ENCODE data around the gene PCDH9. TPM values are rescaled to one million over a fixed set of nuclear protein-coding genes. Genes with fewer than 3 reads are reported as not detected.

The PCDH9 gene
- total RNA-seq, 1 donor from 2014 or later = 33.8 TPM

DNA sequence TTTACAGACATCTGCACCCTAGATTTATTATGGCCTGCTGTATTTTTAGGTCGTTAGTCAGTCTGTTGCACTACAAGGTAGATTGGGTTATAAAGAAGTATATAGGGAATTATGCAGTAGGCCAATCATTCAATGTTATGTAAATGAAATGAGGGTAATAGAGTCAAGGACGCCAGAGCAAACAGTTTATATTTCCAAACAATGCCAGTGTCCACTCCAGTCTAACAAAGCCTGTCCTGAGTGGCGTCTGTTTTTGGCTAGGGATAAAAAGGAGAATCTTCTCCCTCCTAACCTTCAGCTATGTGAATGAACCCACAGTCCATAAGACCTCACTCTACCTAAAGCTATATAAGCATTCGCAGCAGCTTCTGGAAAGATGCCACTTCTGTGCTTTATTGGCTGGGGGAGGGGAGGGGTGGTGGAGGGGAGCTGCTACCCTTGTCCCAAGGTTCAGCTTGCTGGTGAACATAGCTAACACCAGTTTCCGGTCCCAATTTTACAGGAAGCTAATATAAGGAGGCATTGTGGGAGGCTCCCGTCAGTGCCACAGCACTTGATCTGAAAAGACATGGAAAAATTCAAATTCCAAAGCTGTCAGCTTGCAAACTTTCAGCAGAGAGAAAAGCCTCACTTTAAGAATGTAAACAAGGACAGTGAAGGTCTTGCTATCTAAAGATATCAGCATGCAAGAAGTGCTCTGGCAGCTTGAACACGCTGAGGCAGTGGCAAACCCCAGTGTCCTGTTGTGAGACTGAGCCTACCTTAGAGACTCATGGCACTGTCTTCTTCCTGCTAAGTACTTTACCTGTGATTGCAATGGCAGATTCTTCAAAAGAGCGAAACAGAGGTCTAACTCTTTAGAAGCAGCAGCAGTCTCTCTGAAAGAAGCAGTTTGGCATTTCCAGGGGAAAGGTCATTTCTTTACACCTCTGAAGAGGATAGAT is 369.9 kb downstream of the PCDH9 start:
- TF ChIP-seq, protein P1, sequence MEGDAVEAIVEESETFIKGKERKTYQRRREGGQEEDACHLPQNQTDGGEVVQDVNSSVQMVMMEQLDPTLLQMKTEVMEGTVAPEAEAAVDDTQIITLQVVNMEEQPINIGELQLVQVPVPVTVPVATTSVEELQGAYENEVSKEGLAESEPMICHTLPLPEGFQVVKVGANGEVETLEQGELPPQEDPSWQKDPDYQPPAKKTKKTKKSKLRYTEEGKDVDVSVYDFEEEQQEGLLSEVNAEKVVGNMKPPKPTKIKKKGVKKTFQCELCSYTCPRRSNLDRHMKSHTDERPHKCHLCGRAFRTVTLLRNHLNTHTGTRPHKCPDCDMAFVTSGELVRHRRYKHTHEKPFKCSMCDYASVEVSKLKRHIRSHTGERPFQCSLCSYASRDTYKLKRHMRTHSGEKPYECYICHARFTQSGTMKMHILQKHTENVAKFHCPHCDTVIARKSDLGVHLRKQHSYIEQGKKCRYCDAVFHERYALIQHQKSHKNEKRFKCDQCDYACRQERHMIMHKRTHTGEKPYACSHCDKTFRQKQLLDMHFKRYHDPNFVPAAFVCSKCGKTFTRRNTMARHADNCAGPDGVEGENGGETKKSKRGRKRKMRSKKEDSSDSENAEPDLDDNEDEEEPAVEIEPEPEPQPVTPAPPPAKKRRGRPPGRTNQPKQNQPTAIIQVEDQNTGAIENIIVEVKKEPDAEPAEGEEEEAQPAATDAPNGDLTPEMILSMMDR (IDR thresholded peaks at IDR 0.05) = no peak
- no peaks in the 10 kb centered on the region for H3K27me3 Mint-ChIP-seq (ENCODE audit: unreplicated experiment)
- DNase-seq (ENCODE audit: extremely low spot score, unreplicated experiment) = no peak
- no peaks in the 10 kb centered on the region for H3K9me3 Mint-ChIP-seq (ENCODE audit: unreplicated experiment)
- peaks cover 7% of the 10 kb centered on the region for H3K4me1 Mint-ChIP-seq (ENCODE audit: unreplicated experiment)
- H3K36me3 Mint-ChIP-seq (ENCODE audit: unreplicated experiment) = no peaks in the 10 kb centered on the region
- no peak overlapping the region for H3K4me3 Mint-ChIP-seq (ENCODE audit: unreplicated experiment)
- no peak overlapping the region for H3K27ac Mint-ChIP-seq (ENCODE audit: unreplicated experiment)

DNA sequence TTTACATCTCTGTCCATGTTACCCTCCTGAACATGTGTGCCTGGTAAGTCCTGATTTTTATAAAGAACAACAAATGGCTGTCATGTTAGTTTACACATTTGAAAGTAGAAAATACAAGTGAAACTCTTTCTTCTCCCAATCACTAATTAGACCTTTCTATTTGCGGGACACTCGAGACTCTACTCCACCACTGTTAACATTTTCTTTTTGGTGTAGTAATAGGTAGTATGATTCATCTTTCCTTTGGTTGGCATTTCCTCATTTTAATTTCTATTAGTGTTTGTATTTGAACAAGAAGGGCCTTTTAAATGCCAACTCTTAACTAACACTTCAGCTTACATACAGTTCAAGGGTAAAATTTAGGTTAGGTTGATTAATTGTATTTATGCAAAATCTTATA is 371.1 kb downstream of the PCDH9 start:
- peaks cover 2% of the 10 kb centered on the region for H3K4me1 Mint-ChIP-seq (ENCODE audit: unreplicated experiment)
- DNase-seq (ENCODE audit: extremely low spot score, unreplicated experiment) = no peak
- no peaks in the 10 kb centered on the region for H3K9me3 Mint-ChIP-seq (ENCODE audit: unreplicated experiment)
- H3K27ac Mint-ChIP-seq (ENCODE audit: unreplicated experiment) = no peak overlapping the region
- H3K4me3 Mint-ChIP-seq (ENCODE audit: unreplicated experiment) = no peak overlapping the region
- TF ChIP-seq, protein P1 (IDR thresholded peaks at IDR 0.05) = no peak
- no peaks in the 10 kb centered on the region for H3K36me3 Mint-ChIP-seq (ENCODE audit: unreplicated experiment)
- no peaks in the 10 kb centered on the region for H3K27me3 Mint-ChIP-seq (ENCODE audit: unreplicated experiment)

DNA sequence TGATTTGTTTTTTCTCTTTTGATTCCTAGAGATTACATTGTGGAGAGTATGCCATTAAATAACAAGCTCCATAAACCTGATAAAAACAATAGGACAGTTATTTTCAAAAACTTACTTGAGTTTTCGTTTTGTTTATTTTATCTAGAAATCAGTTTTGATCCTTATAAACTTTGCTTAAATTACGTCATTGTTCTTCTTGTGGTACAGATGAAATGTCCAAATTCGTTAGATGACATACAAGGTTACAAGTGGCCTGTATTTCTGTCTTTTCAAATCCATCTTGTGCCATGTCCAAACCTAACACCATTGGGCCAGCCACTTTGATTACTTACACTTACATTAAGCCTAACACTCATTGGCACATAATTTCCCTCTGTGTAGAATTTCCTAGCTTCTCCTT is 372.0 kb downstream of the PCDH9 start:
- no peaks in the 10 kb centered on the region for H3K36me3 Mint-ChIP-seq (ENCODE audit: unreplicated experiment)
- TF ChIP-seq, protein P1 (IDR thresholded peaks at IDR 0.05) = no peak
- H3K27me3 Mint-ChIP-seq (ENCODE audit: unreplicated experiment) = no peaks in the 10 kb centered on the region
- peaks cover 2% of the 10 kb centered on the region for H3K4me1 Mint-ChIP-seq (ENCODE audit: unreplicated experiment)
- no peaks in the 10 kb centered on the region for H3K9me3 Mint-ChIP-seq (ENCODE audit: unreplicated experiment)
- no peak overlapping the region for H3K4me3 Mint-ChIP-seq (ENCODE audit: unreplicated experiment)
- no peak overlapping the region for H3K27ac Mint-ChIP-seq (ENCODE audit: unreplicated experiment)
- DNase-seq (ENCODE audit: extremely low spot score, unreplicated experiment) = no peak

DNA sequence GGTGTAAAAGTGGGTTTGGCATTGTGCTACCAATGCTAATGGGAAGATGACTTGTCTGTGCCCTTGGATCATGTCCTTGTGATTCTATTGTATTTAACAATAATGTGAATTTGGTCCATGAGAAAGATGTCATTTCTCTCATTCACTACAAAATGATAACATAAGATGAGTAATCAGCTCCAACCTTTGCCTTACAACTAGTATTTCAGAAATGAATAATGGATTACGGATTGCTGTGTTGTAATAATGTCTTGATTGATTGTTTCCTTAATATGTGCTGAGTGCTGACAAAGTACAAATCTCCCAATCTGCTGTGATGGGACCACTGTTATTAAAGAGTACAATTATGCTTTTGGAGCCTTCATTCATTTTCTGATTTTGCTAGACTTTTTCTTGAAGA is 375.0 kb downstream of the PCDH9 start:
- Mint-ChIP-seq H3K27ac (ENCODE audit: unreplicated experiment) (no peak overlapping the region), H3K36me3 (ENCODE audit: unreplicated experiment) (no peaks in the 10 kb centered on the region)
- TF ChIP-seq, protein P1 (IDR thresholded peaks at IDR 0.05) = no peak

DNA sequence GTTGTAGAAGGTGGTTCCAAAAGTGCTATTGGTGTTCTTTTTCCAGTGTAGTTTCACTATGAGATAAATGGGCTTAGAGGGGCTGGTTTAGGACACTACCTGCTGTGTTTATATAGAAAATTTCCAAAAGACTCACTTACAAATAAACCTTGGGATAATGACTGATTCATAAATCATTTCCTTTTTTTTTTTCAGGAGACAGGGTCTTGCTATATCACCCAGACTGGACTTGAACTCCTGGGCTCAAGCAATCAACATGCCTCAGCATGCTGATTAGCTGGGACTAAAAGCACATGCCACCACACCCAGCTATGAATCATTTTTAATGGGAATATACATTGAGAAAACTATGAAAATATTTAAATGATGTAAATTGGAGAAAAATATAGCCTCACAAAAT is 376.6 kb downstream of the PCDH9 start:
- no peaks in the 10 kb centered on the region for H3K36me3 Mint-ChIP-seq (ENCODE audit: unreplicated experiment)
- no peak overlapping the region for H3K27ac Mint-ChIP-seq (ENCODE audit: unreplicated experiment)
- H3K4me3 Mint-ChIP-seq (ENCODE audit: unreplicated experiment) = no peak overlapping the region
- TF ChIP-seq, protein P1 (IDR thresholded peaks at IDR 0.05) = no peak
- DNase-seq (ENCODE audit: extremely low spot score, unreplicated experiment) = no peak
- H3K9me3 Mint-ChIP-seq (ENCODE audit: unreplicated experiment) = peaks cover 9% of the 10 kb centered on the region
- H3K27me3 Mint-ChIP-seq (ENCODE audit: unreplicated experiment) = no peaks in the 10 kb centered on the region
- H3K4me1 Mint-ChIP-seq (ENCODE audit: unreplicated experiment) = no peaks in the 10 kb centered on the region

More for the DNA sequence above, 375.0 kb downstream of the PCDH9 start:
- Mint-ChIP-seq H3K4me1 (ENCODE audit: unreplicated experiment) (no peaks in the 10 kb centered on the region), H3K9me3 (ENCODE audit: unreplicated experiment) (peaks cover 9% of the 10 kb centered on the region), H3K27me3 (ENCODE audit: unreplicated experiment) (no peaks in the 10 kb centered on the region), H3K4me3 (ENCODE audit: unreplicated experiment) (no peak overlapping the region)
- no peak for DNase-seq (ENCODE audit: extremely low spot score, unreplicated experiment)
